Activated T-helper 1 cell treated with anti-CD3 and anti-CD28 coated beads, Interleukin-2, amount 50 U/mL, for 16 hours (primary cell): ENCODE results near the gene DCP1A.
"Not testable (repeated sequence)": the region's sequence is repeated elsewhere in the genome, so short reads cannot be mapped to it uniquely, and the experiment has no call there.

Source experiments
- DNase-seq, 2 donors: peaks; one replicate each; pipeline ENCODE4 v3.0.0-alpha.2; 2020; ENCODE audit warnings: low read depth in 1 of 2, low spot score in 1 of 2

Gene DCP1A

DNA sequence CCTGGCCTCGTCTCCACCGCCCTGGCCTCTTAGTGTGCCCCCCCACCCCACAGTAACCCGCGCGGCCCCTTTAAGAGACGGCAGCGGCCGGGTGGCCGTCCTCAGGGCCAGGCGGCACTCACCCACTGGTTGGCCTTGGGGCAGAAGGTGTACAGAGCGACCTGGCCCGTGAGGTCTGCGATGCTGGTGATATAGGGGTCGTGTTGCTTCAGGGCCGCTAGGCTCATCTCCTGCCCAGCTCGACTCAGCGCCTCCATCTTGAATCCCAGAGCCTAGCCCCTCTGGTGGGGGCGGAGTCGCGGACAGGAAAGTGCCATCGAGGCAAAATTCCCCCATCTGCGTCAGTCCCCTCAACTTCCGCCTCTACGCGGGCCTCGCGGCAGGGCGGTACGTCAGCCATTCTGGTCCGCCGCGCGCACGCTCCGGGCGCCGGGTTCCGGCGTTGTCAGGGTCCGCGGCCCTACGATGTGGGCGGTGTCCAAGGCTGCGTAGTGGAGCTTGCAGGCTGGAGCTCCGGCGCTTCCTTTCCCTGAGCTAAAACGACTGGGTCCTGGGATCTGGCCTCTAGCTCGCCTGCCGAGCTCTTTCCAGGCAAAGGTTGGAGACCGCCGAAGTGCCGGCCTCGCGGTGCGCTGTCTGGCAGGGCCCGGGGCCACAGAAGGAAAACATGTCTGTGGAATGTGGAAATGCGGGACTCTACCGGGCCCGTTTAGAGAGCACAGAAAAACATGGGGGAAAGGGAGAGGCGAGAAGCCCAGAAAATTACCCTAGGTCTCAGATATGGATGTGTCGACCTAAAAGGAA is at the start of gene DCP1A:
DCP1A (minus strand) TSS at position 283 of the 804 bp plus-strand sequence; CDS start at position 257, 26 bp downstream.
- peak; percentile 88 to 91 for DNase-seq

DNA sequence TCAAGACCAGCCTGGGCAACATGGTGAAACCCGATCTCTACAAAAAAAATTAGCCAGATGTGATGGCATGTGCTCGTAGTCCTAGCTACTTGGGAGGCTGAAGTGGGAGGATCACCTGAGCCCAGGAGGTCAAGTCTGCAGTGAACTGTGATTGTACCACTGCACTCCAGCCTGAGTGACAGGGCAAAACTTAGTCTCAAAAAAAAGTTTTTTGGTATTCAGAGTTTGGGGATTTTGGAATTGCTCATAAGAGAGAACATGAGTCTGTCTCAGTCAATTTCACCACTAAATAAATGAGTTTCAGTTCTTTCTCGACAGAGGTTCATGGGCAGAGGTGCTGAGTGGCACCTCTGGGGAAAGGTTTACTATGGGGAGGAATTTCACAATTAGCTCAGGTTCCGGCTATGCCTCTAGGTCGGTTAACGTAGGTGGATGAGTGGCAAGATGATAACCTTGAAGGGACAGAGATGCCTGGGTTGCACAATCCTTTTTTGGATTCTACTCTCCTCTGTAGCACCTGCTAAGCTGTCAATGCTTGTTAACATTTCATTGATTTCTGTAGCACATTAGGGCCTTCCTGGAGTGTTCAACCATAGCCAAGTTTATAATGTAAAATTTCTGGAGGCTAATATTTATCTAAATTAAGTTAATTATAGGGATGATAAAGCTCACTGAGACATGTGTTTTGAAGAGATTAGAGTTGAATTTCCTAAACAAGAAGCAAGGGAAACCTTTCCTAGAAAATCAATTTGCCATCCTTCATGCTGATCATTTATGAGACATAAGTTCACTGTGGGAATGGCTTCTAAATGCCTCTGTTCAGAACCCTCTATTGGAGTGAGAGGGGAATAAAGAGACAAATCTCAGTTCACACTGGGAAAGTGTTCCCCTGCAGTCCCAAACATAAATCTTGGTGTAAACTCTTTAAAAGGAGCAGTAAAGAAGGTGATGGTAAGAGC is 37.4 kb upstream of the DCP1A start:
- DNase-seq = no peak

DNA sequence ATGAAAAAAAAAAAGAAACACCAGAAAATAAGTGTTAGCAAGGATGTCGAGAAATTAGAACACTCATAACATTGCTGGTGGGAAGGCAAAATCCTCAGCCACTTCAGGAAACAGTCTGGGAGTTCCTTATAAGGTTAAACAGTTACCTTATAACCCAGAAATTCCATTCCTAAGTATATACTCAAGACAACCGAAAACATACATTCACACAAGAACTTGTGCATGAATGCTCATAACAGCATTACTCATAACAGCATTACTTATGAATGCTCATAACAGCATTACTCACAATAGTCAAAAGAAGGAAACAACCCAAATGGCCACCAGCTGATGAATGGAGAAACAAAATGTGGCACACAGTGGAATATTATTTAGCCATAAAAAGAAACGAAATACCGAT is 34.8 kb upstream of the DCP1A start:
- no peak for DNase-seq

DNA sequence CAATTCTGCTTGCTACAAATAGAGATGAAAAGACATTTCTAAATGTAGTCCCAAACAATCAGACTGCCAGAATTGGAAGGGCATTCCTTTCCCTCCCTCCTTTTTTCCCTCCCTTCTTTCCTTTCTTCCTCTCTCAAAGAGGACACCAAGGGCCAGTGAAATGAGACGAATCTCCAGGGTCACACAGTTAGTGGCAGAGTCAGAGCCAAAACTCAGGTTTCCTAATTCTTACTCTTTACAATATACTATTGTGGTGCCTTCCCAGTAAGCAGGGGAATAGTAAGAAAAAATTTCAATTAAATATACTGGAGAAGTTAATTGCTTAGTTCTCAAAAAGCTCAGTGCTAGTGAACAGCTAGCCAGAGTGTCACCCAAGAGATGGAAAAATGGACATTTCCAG is 33.0 kb upstream of the DCP1A start:
- no peak for DNase-seq

DNA sequence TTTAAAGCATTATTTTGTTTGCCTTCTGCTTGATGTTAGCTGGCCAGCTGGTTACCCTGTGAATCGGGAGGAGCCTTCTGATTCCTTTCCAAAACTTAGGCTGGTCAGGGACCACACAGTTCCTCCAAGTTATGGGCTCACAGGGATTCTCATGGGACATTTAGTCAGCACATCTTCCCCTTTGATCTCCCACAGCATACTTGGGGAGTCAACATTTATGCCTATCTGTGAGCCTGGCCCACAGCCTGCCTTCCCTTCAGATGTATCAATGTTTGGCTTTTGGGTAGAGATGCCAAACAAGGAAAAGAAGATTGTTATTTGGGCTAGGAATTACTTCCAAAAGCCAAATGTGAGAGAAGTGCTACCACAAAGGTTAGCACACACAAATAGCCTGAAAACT is 32.6 kb upstream of the DCP1A start:
- DNase-seq = no peak

DNA sequence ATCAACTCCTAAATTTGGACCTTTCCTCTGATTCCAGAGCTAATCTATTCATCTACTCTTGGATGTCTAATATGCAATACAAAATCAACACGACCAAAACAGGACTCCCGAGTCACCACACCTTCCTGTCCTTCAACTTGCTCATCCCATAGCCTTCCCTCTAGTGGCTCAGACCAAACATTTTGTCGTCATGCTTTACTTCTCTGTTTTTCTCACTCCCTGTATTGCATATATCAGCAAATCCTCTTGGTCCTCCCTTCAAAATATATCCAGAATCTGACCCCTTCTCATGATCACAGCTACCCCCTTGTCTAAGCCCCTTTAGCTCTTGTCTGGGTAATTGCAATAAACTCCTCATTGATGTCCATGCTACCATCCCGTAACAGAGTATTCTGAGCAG is 30.5 kb upstream of the DCP1A start:
- no peak for DNase-seq

DNA sequence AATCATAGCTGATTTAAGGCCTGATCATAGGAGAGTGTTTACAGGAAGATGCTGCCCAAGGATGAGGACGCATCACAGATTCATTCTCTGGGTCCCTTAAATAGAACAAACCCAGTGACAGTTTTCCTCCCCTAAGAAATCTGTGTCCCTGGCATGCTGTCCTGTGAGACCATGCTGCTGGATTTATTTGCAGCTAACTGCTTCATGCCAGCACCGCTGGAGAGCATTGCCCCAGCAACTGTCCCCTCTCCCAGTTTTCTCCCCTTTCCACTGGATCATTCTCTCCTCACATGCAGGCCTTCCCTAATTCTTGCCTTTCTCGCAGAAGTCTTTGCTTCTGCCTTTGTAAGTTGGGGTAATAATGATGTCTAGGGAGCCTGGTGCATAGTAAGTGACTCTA is 29.3 kb upstream of the DCP1A start:
- DNase-seq = no peak

DNA sequence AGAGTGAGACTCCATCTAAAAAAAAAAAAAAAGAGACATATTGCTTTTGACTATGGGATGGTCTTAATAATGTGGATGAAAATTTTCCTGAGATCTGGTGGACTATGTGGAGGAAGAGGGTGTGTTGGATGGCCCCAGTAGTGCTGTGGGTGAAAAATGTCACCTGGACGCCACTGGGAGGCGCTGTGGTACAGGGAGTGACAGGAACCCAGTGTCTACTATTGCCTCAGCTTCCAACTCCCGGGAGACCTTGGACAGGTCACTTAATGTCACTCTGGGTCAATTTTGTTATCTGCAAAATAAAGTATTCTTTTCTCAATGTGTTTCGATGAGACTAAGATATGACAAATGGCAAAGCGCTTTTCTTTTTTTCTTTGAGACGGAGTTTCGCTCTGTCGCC is 27.7 kb upstream of the DCP1A start:
- peak in 1 of 2 donors; percentile 5 for DNase-seq

DNA sequence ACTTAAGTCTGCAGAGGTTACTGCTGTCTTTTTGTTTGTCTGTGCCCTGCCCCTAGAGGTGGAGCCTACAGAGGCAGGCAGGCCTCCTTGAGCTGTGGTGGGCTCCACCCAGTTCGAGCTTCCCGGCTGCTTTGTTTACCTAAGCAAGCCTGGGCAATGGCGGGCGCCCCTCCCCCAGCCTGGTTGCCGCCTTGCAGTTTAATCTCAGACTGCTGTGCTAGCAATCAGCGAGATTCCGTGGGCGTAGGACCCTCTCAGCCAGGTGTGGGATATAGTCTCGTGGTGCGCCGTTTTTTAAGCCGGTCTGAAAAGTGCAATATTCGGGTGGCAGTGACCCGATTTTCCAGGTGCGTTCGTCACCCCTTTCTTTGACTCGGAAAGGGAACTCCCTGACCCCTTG is 23.4 kb upstream of the DCP1A start:
- DNase-seq = not testable (repeated sequence)

DNA sequence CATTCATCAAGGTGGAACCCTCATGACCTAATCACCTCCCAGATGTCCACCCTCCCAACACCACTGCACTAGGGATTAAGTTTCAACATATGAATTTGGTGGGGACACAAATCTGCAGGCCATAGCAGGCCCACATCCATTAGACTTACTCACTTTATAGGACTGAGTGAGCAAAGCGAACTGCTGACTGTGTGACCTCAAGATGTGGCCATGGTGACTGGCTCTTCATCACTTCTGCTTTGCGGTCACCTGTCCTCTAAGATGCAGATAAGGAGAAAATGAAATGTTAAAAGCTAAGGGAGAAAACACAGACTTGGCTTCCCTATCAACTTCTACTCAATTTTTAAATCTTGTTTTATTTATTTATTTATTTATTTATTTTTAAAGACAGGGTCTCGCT is 14.5 kb upstream of the DCP1A start:
- DNase-seq = no peak

DNA sequence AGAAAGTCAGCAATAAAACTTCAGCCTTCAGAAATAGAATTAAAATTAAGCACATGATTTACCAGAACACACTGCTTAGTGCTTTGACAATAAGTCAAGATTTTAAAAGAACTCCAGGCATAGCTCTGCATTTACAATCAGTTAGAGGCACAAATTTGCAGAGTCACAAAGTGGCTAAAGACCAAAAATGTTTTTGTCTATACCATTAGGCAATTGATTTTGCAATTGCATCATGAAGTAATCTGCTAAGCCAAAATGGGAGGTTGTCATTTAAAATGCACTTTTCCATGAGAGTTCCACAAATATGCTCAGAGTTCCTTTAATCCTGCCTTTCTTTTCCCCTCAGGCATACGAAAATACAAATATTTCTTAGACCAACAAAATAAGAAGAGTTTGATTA is 10.1 kb upstream of the DCP1A start:
- no peak for DNase-seq

DNA sequence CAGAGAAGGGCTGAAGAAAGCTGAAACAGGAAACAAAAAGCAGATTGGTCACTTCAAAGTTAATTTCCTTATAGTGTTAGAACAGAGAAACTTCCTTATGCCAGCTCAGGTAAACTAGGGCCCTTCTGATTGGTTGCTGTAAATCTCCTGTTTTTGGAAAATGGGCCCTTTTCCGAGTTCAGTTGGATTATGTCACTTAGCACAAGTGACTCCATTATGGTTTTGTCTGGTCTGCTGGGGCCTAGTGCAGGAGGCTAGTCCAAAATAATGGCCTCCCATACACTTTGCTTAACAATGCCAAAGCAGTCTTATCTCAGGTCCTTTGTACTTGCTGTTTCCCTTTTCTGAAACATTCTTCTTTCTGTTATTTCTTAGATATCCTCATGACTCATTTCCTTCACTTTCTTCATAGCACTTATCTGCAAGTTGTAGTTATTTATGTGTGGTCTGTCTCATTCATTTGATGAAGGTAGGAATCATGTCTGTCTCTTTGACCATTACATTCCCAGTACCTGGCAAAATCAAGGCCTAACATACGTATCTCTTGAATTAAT is 7.7 kb upstream of the DCP1A start:
- no peak for DNase-seq

DNA sequence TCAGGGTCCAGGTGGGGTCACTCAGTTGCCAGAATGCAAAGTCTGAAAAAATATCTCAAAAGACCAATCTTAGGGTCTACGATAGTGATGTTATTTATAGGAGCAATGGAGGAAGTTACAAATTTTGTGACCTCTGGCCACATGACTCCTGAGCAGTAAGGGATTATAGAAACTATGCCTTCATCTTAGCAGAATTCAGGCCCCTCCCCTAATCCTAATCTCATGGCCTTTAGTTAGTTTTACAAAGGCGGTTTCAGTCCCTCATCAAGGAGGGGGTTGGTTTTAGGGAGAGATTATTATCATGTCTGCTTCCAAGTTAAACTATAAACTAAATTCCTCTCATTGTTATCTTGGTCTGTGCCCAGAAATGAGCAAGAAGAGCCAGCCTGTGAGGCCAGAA is 5.9 kb upstream of the DCP1A start:
- no peak for DNase-seq

DNA sequence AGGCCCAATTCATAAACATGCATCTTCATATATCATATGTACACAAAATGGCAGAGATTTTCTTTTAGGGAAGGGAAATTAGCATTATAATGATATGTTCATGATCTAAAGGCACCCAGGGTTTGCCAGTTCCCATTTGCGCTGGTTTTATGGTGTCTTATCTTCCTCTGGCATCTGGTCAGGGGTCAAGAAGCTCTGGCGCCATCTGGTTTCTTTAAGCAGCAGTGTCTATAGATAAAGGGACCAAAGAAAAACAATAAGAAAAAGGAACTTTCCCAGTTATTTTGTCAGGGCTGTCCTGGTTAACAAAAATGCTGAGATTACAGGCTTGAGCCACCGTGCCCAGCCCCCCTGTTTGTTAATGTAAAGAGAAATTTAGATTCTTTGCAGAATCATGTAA is 3.3 kb upstream of the DCP1A start:
- DNase-seq = no peak

DNA sequence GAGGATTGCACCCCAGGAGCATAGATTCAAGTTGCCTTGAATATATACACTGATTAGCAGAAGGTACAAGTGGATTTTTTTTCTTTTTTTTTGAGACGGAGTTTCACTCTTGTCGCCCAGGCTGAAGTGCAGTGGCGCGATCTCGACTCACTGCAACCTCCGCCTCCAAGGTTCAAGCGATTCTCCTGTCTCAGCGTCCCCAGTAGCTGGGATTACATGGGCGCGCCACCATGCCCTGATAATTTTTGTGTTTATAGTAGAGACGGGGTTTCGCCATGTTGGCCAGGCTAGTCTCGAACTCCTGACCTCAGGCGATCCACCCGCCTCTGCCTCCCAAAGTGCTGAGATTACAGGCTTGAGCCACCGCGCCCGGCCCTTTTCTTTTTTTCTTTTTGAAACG is 775 bp upstream of the DCP1A start:
- DNase-seq = not testable (repeated sequence)

DNA sequence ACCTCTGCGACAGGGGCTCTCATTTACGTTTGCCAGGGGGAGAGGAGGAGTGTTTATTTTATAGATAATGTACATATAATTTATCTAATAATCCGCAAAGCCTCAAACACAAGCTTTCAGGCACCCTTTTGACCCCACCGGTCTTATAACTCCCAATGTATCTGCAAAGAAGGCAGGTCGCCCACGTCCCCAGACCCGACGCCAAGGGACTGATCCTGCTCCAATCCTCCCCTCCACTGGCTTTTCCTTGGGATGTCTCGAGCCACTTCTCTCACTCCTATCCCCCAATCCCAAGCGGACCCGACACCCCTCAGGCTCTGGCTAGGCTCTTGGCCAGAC is 452 bp downstream of the DCP1A start:
- no peak for DNase-seq

DNA sequence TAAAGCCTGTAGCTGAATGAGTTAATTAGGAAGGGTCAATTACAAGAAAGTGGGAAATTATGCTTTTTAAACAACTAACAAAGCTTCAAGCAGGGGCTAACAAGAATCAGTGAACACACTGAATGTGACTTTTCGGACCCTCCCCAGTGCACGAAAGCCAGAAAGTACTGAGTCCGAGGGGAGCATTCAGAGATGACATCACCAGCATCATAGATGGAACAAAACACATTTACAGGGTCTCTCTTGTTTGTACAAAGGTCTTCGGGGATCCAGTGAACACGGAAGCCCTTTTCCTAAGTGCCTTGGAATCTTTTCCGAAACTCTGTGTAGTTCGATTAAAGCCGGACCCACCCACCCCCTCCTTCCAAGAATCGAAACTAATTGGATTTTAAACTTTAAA is 829 bp downstream of the DCP1A start:
- DNase-seq = no peak

DNA sequence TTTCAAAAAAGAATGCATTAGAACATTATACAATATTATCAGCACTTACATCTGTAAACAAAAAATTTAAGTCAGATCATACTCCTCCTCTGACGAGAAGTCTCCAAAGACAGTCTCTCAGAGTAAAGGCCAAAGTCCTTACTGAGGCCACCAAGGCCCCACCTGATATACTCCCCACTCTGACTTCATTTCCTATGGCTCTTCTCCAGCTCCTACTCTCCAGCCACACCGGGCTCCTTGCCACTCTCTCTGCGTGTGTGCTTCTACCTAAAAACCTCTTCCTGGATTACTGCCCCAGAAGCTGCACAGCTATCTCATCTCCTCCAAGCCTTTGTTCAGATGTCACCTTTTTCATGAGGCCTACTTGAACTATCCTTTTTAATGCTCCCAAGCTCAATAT is 5.0 kb downstream of the DCP1A start:
- DNase-seq = no peak

DNA sequence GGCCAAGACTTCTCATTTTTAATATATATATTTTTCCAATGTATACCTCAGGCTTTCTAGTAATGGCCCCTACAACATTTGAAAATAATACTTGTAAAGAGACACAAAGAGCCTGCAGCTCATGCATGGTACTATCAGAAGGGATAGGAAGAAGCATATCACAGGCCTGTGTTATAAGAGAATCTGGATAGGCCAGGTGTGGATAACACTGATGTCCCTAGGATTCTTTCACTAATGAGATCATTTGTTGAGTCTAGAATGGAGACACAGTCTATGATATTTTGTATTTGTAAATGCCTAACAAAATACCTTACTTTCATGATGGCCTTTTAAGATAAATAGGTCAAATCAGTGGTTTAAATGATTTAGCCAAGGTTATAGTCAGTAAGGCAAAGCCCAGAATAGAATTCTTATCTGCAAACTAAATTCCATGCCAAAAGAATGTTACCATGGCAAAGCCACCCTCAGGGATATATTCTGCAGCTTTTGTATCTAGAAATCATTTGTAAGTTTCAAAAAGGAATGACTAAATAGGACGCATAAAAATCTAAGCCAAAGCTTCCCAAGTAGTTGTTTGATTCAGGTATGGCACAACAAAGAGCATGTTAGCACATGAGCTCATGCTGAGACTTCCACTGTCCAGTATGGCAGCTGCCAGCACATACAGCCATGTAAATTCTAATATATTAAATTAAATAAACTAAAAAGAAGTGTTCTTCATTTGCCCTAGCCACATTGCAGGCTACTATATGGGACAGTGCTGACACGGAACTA is 10.0 kb downstream of the DCP1A start:
- no peak for DNase-seq

DNA sequence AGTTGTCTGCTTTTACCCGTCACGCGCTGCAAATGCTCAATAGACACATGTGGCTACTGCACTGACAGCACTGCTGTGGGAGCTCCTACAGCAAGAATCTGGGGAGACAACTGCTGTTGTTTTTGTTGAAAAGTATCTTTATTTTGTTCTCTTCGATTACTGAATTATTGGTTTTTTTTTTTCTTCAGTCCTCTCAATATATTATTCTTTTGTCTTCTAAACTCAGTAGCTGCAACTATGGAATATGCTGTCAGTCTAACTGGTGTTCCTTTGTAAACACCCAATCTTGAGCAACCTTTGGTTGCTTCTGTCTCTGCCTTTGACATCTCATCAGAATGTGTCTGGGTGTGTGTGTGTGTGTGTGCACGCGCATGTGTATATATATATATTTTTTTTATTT is 12.6 kb downstream of the DCP1A start:
- no peak for DNase-seq

DNA sequence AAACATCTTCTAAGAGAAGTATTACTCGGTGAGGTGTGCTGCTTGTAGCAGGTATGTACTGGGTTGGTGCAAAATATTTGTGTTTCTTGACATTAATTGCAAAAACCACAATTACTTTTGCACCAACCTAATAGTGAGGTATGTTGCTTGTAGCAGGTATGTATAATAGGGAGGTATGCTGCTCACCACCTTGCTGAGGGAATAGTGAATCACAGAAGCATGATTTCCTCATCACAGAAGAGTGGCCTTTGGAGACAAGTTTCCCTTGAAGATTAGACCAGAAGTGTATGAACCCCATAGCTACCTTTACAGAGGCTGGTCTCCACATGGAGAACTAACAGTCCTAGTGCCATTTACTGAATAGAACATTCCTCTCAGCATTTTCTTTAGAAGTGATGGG is 15.5 kb downstream of the DCP1A start:
- no peak for DNase-seq
